Measurements from ENCODE around the gene RNPEPL1. TPM values are rescaled to one million over a fixed set of nuclear protein-coding genes. Genes with fewer than 3 reads are reported as not detected.

Gene RNPEPL1
- total and polyA plus RNA-seq, 2 experiments from 2014 or later: 6.0 to 21.0 TPM

DNA sequence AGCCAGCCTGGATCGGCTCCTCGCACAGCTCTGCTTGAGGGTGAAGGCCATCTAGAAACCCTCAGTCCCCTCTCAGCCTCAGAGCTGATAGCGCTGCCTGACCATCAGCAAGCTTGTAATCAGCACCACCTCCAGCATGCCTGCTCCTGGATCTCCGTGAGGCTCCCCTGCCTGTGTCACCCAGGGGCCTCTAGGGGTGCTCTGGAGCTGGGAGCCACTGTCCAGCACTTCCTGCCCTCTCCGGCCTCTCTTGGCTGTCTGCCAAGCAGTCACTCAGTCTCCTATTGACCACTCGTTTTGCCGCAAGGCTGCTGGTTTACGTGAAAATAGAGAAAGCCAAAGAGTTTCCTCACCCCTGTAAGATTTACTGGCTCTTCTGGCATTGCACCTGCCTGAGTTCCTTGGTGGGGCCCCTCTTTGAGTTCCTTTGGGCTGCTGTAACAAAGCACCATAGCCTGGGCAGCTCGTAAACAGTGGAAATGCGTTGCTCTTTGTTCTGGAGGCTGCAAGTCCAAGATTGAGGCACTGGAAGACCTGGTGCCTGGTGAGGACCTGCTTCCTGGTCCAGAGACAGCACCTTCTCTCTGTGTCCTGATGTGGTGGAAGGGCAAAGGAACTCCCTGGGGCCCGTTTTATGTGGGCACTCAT is 36.1 kb downstream of the RNPEPL1 start (continued):
- TF ChIP-seq, protein P1, sequence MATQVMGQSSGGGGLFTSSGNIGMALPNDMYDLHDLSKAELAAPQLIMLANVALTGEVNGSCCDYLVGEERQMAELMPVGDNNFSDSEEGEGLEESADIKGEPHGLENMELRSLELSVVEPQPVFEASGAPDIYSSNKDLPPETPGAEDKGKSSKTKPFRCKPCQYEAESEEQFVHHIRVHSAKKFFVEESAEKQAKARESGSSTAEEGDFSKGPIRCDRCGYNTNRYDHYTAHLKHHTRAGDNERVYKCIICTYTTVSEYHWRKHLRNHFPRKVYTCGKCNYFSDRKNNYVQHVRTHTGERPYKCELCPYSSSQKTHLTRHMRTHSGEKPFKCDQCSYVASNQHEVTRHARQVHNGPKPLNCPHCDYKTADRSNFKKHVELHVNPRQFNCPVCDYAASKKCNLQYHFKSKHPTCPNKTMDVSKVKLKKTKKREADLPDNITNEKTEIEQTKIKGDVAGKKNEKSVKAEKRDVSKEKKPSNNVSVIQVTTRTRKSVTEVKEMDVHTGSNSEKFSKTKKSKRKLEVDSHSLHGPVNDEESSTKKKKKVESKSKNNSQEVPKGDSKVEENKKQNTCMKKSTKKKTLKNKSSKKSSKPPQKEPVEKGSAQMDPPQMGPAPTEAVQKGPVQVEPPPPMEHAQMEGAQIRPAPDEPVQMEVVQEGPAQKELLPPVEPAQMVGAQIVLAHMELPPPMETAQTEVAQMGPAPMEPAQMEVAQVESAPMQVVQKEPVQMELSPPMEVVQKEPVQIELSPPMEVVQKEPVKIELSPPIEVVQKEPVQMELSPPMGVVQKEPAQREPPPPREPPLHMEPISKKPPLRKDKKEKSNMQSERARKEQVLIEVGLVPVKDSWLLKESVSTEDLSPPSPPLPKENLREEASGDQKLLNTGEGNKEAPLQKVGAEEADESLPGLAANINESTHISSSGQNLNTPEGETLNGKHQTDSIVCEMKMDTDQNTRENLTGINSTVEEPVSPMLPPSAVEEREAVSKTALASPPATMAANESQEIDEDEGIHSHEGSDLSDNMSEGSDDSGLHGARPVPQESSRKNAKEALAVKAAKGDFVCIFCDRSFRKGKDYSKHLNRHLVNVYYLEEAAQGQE (IDR thresholded peaks at IDR 0.05; ENCODE audit: unreplicated experiment): peak; percentile 49
- no peak for TF ChIP-seq NANOG (IDR thresholded peaks at IDR 0.05; ENCODE audit: borderline replicate concordance)
- TF ChIP-seq EZH2phosphoT487 (IDR thresholded peaks at IDR 0.05; ENCODE audit: unreplicated experiment): no peak
- TF ChIP-seq, protein P2, sequence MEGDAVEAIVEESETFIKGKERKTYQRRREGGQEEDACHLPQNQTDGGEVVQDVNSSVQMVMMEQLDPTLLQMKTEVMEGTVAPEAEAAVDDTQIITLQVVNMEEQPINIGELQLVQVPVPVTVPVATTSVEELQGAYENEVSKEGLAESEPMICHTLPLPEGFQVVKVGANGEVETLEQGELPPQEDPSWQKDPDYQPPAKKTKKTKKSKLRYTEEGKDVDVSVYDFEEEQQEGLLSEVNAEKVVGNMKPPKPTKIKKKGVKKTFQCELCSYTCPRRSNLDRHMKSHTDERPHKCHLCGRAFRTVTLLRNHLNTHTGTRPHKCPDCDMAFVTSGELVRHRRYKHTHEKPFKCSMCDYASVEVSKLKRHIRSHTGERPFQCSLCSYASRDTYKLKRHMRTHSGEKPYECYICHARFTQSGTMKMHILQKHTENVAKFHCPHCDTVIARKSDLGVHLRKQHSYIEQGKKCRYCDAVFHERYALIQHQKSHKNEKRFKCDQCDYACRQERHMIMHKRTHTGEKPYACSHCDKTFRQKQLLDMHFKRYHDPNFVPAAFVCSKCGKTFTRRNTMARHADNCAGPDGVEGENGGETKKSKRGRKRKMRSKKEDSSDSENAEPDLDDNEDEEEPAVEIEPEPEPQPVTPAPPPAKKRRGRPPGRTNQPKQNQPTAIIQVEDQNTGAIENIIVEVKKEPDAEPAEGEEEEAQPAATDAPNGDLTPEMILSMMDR (conservative IDR thresholded peaks at IDR 0.05; ENCODE audit: low read depth in 2 of 2): peak; percentile 60 to 66

DNA sequence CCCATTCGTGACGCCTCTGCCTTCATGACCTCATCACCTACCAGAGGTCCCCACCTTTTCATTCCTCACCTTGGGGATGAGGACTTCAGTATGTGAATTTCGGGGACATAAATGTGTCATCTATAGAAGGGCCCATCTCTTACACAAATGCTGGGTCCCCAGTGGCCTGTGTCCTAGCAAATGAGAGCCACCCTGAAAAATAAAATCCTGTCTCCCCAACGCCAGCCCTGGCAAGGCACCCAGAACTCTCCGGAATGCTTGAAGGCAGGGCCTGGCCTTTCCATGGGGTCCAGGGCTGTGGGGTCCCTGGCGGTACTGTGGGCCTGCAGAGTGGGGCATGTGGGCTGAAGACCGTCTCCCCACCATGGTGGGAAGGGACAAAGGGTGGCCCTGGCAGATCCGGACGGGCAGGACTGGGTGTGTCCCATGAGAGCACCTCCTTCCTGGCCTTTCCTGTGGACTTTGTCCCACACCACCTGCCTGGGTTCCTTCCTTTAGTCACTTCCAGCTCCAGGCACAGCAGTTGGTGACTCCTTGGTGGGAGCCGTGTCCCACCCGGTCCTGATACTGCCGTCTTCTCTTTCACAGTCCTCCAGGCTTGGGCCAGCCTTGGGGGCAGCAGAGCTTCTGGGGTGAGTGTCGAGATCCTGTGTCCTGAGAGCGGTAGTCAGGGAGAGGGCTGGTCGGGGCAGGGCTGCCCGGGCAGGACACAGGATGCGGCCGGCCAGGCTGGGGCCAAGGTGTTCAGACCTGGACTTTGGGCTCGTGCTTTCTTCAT is 36.8 kb downstream of the RNPEPL1 start:
- H3K4me1 Mint-ChIP-seq: no peaks in the 10 kb centered on the region
- no peaks in the 10 kb centered on the region for H3F3A ChIP-seq (replicated peaks; ENCODE audit: low read depth)
- DNase-seq (ENCODE audit: low spot score) (no peak), ATAC-seq (no peak)
- no peak overlapping the region for H3K4me2 ChIP-seq
- H3K79me2 ChIP-seq (replicated peaks; ENCODE audit: insufficient read depth): no peaks in the 10 kb centered on the region
- H4K20me1 ChIP-seq (replicated peaks; ENCODE audit: insufficient read depth): no peaks in the 10 kb centered on the region
- no peak overlapping the region for H2AFZ ChIP-seq
- H3K36me3 Mint-ChIP-seq (ENCODE audit: low read depth): no peaks in the 10 kb centered on the region; the same call in 2 of the 3 replicates
- H3K36me3 ChIP-seq (ENCODE audit: insufficient read depth): no peaks in the 10 kb centered on the region
- H3K27me3 ChIP-seq (ENCODE audit: insufficient read depth): no peaks in the 10 kb centered on the region
- no peak overlapping the region; the same call in 1 of the 2 replicates for H3K27ac Mint-ChIP-seq
- peaks cover 2% of the 10 kb centered on the region for H3K27me3 Mint-ChIP-seq (ENCODE audit: insufficient read depth, low read depth, poor library complexity)
- H3K4me3 Mint-ChIP-seq: no peak overlapping the region
- H3K9me3 Mint-ChIP-seq: no peaks in the 10 kb centered on the region
- H3K9me2 ChIP-seq (ENCODE audit: insufficient read depth): no peaks in the 10 kb centered on the region
- H3K27ac ChIP-seq (ENCODE audit: low read depth): no peak overlapping the region
- H3K4me3 ChIP-seq: no peak overlapping the region
- H3K4me1 ChIP-seq (ENCODE audit: insufficient read depth): no peaks in the 10 kb centered on the region
- no peak for TF ChIP-seq POLR2AphosphoS5 (IDR thresholded peaks at IDR 0.05; ENCODE audit: low read depth)
- TF ChIP-seq, protein P2 (conservative IDR thresholded peaks at IDR 0.05; ENCODE audit: low read depth in 2 of 2): no peak
- no peak for TF ChIP-seq ZNF114 (CRISPR knock-in tag; IDR thresholded peaks at IDR 0.05)
- TF ChIP-seq STAT1 (IDR thresholded peaks at IDR 0.05; ENCODE audit: unreplicated experiment): no peak
- TF ChIP-seq, protein P3, sequence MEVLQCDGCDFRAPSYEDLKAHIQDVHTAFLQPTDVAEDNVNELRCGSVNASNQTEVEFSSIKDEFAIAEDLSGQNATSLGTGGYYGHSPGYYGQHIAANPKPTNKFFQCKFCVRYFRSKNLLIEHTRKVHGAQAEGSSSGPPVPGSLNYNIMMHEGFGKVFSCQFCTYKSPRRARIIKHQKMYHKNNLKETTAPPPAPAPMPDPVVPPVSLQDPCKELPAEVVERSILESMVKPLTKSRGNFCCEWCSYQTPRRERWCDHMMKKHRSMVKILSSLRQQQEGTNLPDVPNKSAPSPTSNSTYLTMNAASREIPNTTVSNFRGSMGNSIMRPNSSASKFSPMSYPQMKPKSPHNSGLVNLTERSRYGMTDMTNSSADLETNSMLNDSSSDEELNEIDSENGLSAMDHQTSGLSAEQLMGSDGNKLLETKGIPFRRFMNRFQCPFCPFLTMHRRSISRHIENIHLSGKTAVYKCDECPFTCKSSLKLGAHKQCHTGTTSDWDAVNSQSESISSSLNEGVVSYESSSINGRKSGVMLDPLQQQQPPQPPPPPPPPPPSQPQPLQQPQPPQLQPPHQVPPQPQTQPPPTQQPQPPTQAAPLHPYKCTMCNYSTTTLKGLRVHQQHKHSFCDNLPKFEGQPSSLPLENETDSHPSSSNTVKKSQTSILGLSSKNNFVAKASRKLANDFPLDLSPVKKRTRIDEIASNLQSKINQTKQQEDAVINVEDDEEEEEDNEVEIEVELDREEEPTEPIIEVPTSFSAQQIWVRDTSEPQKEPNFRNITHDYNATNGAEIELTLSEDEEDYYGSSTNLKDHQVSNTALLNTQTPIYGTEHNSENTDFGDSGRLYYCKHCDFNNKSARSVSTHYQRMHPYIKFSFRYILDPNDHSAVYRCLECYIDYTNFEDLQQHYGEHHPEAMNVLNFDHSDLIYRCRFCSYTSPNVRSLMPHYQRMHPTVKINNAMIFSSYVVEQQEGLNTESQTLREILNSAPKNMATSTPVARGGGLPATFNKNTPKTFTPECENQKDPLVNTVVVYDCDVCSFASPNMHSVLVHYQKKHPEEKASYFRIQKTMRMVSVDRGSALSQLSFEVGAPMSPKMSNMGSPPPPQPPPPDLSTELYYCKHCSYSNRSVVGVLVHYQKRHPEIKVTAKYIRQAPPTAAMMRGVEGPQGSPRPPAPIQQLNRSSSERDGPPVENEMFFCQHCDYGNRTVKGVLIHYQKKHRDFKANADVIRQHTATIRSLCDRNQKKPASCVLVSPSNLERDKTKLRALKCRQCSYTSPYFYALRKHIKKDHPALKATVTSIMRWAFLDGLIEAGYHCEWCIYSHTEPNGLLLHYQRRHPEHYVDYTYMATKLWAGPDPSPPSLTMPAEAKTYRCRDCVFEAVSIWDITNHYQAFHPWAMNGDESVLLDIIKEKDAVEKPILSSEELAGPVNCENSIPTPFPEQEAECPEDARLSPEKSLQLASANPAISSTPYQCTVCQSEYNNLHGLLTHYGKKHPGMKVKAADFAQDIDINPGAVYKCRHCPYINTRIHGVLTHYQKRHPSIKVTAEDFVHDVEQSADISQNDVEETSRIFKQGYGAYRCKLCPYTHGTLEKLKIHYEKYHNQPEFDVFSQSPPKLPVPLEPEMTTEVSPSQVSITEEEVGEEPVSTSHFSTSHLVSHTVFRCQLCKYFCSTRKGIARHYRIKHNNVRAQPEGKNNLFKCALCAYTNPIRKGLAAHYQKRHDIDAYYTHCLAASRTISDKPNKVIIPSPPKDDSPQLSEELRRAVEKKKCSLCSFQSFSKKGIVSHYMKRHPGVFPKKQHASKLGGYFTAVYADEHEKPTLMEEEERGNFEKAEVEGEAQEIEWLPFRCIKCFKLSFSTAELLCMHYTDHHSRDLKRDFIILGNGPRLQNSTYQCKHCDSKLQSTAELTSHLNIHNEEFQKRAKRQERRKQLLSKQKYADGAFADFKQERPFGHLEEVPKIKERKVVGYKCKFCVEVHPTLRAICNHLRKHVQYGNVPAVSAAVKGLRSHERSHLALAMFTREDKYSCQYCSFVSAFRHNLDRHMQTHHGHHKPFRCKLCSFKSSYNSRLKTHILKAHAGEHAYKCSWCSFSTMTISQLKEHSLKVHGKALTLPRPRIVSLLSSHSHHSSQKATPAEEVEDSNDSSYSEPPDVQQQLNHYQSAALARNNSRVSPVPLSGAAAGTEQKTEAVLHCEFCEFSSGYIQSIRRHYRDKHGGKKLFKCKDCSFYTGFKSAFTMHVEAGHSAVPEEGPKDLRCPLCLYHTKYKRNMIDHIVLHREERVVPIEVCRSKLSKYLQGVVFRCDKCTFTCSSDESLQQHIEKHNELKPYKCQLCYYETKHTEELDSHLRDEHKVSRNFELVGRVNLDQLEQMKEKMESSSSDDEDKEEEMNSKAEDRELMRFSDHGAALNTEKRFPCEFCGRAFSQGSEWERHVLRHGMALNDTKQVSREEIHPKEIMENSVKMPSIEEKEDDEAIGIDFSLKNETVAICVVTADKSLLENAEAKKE (CRISPR knock-in tag; IDR thresholded peaks at IDR 0.05): no peak
- no peak for TF ChIP-seq JUNB (IDR thresholded peaks at IDR 0.05; ENCODE audit: unreplicated experiment)
